ENCODE measurements around the gene CACNA1I. TPM values are rescaled to one million over a fixed set of nuclear protein-coding genes. Genes with fewer than 3 reads are reported as not detected.

Gene CACNA1I
- total RNA-seq, 2 donors from 2014 or later: 0.33 to 0.52 TPM

DNA sequence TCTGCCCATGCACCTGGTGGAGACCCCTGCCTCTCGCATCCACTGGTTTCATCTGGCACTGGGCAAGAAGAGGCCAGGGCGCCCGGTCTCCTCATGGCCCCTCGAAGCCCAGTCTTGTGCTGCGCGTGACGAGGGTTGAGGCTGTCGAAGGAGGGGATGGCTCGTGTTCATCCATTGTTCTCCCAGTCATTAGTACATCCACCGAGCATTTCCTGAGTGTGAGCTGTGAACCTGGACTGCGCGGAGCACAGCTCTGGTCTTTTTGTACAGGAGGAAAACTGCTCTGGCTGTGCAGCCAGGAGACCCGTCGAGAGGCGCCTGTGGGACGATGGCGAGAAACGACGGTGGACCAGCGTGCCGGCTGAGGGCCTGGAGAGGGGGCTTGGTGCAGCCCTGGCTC is 6.8 kb downstream of the CACNA1I start:
- Histone ChIP-seq H3K27me3 (no peaks in the 10 kb centered on the region), H3K9me3 (no peaks in the 10 kb centered on the region), H3K36me3 (replicated peaks in 1 of 2; ENCODE audit: insufficient read depth in 1 of 2, low read depth in 2 of 2) (no peaks in the 10 kb centered on the region), H3K4me1 (no peaks in the 10 kb centered on the region), H3K4me3 (no peak overlapping the region), H3K27ac (no peak overlapping the region)
- ATAC-seq: no peak
- intact Hi-C loops (cut with DNase I): no loop called here
- TF ChIP-seq, protein P1, sequence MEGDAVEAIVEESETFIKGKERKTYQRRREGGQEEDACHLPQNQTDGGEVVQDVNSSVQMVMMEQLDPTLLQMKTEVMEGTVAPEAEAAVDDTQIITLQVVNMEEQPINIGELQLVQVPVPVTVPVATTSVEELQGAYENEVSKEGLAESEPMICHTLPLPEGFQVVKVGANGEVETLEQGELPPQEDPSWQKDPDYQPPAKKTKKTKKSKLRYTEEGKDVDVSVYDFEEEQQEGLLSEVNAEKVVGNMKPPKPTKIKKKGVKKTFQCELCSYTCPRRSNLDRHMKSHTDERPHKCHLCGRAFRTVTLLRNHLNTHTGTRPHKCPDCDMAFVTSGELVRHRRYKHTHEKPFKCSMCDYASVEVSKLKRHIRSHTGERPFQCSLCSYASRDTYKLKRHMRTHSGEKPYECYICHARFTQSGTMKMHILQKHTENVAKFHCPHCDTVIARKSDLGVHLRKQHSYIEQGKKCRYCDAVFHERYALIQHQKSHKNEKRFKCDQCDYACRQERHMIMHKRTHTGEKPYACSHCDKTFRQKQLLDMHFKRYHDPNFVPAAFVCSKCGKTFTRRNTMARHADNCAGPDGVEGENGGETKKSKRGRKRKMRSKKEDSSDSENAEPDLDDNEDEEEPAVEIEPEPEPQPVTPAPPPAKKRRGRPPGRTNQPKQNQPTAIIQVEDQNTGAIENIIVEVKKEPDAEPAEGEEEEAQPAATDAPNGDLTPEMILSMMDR (IDR thresholded peaks at IDR 0.05): no peak
- no peak for TF ChIP-seq POLR2A (IDR thresholded peaks at IDR 0.05)
- WGBS, 2 donors: 70 to 78% methylated on average over 12 to 21 of the region's 21 CpGs
- no peak for DNase-seq

DNA sequence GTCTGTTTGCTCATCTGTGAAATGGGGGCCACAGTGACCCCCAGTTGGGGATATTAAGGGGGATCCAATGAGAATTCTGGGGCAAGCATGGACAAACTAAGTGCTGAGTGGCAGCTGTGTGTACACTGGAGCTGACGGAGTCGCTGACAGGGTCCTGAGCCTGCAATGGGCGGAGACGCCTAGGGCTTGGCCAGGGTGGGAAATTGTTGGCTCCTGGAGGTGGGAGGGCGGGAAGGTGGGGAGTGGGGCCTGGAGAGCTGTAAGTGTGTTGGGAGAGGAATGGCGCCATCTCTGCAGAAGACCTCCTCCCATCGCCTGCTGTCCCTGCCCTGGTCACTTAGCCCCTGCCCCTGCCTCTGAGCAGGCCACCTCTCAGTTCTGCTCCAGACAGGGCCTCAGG is 7.3 kb downstream of the CACNA1I start:
- WGBS, 2 donors: 86 to 88% methylated on average over 5 to 7 of the region's 7 CpGs
- no peaks in the 10 kb centered on the region for H3K4me1 ChIP-seq
- ATAC-seq: no peak
- no peak overlapping the region for H3K4me3 ChIP-seq
- intact Hi-C loops (cut with DNase I): no loop called here
- no peak for DNase-seq
- no peaks in the 10 kb centered on the region for H3K27me3 ChIP-seq
- H3K27ac ChIP-seq: no peak overlapping the region
- TF ChIP-seq, protein P1 (IDR thresholded peaks at IDR 0.05): no peak
- TF ChIP-seq POLR2A (IDR thresholded peaks at IDR 0.05): no peak
- H3K9me3 ChIP-seq: no peaks in the 10 kb centered on the region
- no peaks in the 10 kb centered on the region for H3K36me3 ChIP-seq (replicated peaks in 1 of 2; ENCODE audit: insufficient read depth in 1 of 2, low read depth in 2 of 2)

DNA sequence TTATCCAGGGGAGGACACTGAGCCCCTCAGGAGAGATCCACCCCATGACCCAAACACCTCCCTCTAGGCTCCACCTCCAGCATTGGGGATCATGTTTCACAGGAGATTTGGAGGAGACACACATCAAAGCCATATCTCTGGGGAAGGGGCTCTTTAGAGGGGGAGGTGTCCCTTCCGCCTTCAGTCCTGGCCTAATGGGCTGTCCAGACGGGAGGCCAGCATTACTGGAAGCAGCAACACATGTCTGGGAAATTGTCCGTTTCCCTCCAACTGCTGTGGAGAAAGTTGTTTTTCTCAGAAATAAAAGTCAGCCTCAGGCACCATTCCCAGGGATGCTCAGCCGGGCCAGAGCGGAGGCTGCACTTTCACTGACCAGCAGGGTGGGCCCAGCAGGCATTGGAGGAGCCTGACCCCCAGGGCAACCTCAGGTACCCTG is 9.5 kb downstream of the CACNA1I start:
- no peak overlapping the region for H3K4me3 ChIP-seq
- no peaks in the 10 kb centered on the region for H3K4me1 ChIP-seq
- H3K27me3 ChIP-seq: no peaks in the 10 kb centered on the region
- ATAC-seq: no peak
- DNase-seq: no peak
- 50 to 75% methylated on average over 3 to 5 of the region's 5 CpGs for WGBS, 2 donors
- intact Hi-C loops (cut with DNase I): no loop called here
- no peak overlapping the region for H3K27ac ChIP-seq
- no peaks in the 10 kb centered on the region for H3K36me3 ChIP-seq (replicated peaks in 1 of 2; ENCODE audit: insufficient read depth in 1 of 2, low read depth in 2 of 2)
- TF ChIP-seq POLR2A (IDR thresholded peaks at IDR 0.05): no peak
- TF ChIP-seq, protein P1 (IDR thresholded peaks at IDR 0.05): no peak
- H3K9me3 ChIP-seq: no peaks in the 10 kb centered on the region

DNA sequence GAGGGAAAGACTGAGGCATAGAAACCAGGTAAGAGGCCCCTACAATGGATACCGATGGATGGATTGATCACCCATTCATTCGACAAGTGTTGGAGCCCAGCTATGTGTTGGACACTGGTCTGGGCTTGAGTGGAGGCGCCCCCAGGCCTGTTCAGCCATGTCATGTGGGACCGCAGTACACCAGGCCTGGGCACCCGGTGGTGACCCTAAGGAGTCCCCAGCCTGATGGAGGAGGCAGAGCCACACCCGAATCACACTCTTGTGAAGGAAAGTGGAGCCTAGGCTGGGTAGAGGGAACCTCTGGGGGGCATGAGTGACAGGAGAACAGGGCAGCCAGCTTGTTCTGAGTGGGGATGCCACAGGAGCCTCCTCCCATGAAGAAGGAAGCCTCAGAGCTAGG is 10.2 kb downstream of the CACNA1I start:
- Histone ChIP-seq H3K27me3 (no peaks in the 10 kb centered on the region), H3K27ac (no peak overlapping the region), H3K4me1 (no peaks in the 10 kb centered on the region), H3K9me3 (no peaks in the 10 kb centered on the region), H3K4me3 (no peak overlapping the region), H3K36me3 (replicated peaks in 1 of 2; ENCODE audit: insufficient read depth in 1 of 2, low read depth in 2 of 2) (no peaks in the 10 kb centered on the region)
- intact Hi-C loops (cut with DNase I): no loop called here
- TF ChIP-seq, protein P1 (IDR thresholded peaks at IDR 0.05): no peak
- no peak for TF ChIP-seq POLR2A (IDR thresholded peaks at IDR 0.05)
- WGBS, 2 donors: 91 to 92% methylated on average over 3 to 6 of the region's 6 CpGs
- ATAC-seq: no peak
- no peak for DNase-seq

DNA sequence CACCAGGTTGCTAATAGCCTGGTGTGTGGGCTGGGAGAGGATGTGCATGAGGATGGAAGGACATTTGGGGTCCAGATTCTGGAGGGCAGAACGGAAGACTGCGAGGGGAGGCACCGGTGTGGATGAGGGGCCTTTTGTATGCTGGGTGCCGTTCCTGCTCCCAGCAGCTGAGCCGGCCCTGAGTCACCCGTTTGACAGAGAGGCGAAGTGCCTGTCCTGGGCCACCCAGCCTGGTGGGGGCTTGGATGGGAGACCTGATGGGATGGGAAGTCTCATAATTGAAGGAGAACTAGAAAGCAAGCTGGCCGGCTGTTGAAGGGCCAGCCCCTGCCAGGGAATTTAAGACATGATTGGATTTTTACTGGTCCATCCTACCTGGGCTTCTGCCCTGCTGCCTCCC is 10.8 kb downstream of the CACNA1I start:
- DNase-seq (no peak), ATAC-seq (no peak)
- Histone ChIP-seq H3K4me3 (no peak overlapping the region), H3K9me3 (no peaks in the 10 kb centered on the region), H3K27ac (no peak overlapping the region), H3K27me3 (no peaks in the 10 kb centered on the region), H3K4me1 (no peaks in the 10 kb centered on the region), H3K36me3 (replicated peaks in 1 of 2; ENCODE audit: insufficient read depth in 1 of 2, low read depth in 2 of 2) (no peaks in the 10 kb centered on the region)
- intact Hi-C loops (cut with DNase I): no loop called here
- TF ChIP-seq, protein P1 (IDR thresholded peaks at IDR 0.05): no peak
- TF ChIP-seq POLR2A (IDR thresholded peaks at IDR 0.05): no peak
- WGBS, 2 donors: 81 to 82% methylated on average over 8 of the region's 8 CpGs

All from body of pancreas (tissue), 4 donors.